Measurements from ENCODE around the gene ALB. TPM values are rescaled to one million over a fixed set of nuclear protein-coding genes. Genes with fewer than 3 reads are reported as not detected.

ALB gene
- total RNA-seq, 1 donor from 2014 or later, result 0.70 TPM

DNA sequence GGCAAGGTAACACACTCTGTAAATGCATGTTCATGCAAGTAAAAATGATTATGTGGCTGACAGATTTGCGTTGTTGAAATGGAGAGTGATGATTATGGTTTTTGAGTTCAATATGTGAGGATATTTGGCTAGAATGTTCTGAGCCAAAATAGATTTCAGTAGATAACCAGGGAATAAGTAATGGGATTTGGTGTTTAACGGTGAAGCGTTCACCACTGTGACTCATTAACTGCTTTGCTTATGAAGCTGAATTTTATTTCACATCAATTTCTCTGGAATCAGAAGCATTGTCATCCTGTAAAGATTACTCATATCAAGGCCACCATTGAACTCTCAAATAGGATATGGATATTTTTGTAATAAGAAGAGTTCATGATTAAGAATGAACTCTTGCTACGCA, 43.6 kb downstream of the ALB start:
- no peak for DNase-seq (ENCODE audit: low read depth, low spot score)
- Mint-ChIP-seq H3K36me3 (ENCODE audit: low read depth) (no peaks in the 10 kb centered on the region), H3K27ac (ENCODE audit: unreplicated experiment) (no peak overlapping the region), H3K27me3 (ENCODE audit: low read depth) (no peaks in the 10 kb centered on the region), H3K9me3 (no peaks in the 10 kb centered on the region), H3K4me3 (no peak overlapping the region), H3K4me1 (peaks cover 8% of the 10 kb centered on the region)
- TF ChIP-seq, protein P1, sequence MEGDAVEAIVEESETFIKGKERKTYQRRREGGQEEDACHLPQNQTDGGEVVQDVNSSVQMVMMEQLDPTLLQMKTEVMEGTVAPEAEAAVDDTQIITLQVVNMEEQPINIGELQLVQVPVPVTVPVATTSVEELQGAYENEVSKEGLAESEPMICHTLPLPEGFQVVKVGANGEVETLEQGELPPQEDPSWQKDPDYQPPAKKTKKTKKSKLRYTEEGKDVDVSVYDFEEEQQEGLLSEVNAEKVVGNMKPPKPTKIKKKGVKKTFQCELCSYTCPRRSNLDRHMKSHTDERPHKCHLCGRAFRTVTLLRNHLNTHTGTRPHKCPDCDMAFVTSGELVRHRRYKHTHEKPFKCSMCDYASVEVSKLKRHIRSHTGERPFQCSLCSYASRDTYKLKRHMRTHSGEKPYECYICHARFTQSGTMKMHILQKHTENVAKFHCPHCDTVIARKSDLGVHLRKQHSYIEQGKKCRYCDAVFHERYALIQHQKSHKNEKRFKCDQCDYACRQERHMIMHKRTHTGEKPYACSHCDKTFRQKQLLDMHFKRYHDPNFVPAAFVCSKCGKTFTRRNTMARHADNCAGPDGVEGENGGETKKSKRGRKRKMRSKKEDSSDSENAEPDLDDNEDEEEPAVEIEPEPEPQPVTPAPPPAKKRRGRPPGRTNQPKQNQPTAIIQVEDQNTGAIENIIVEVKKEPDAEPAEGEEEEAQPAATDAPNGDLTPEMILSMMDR (conservative IDR thresholded peaks at IDR 0.05), result no peak

DNA sequence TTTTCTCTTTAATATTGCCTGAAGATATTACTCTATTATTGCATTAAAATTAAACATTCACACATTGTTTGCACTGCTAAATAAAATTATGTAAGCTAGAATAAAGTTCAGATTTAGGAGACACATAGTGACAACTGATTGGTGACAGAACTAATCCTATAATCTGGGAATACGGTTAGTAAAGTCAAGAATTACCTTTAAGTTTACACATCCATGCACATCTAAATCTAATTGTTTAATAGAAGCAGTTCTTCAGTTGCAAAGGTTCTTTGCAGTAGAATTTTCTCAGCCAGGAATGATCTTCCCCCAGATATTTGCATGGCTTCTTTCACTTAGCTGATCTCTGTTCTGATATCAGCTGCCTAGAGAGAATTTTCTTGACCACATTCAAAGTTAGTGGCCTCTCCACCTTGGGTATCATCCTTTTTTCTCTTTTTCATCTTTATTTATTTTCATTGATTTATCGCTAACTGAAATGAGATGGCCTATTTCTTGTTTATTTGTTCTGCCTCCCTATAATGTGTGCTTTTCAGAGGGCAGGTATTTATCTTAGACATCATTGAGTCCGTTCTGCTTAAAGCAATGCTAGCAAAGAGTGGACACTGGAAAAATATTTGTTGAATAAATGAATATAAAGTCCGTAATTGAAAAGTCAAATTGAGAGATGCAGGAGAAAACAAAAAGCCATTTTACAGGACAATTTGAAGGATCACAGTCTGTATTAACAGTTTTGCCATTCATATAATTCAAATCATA, 44.5 kb downstream of the ALB start:
- no peak for DNase-seq (ENCODE audit: low read depth, low spot score)
- Mint-ChIP-seq H3K4me1 (peaks cover 8% of the 10 kb centered on the region), H3K27me3 (ENCODE audit: low read depth) (no peaks in the 10 kb centered on the region), H3K9me3 (no peaks in the 10 kb centered on the region), H3K36me3 (ENCODE audit: low read depth) (no peaks in the 10 kb centered on the region), H3K4me3 (no peak overlapping the region), H3K27ac (ENCODE audit: unreplicated experiment) (no peak overlapping the region)
- TF ChIP-seq, protein P1 (conservative IDR thresholded peaks at IDR 0.05), result no peak

- H3K27me3 Mint-ChIP-seq (ENCODE audit: low read depth), result no peaks in the 10 kb centered on the region
- no peak for DNase-seq (ENCODE audit: low read depth, low spot score)
- TF ChIP-seq, protein P1 (conservative IDR thresholded peaks at IDR 0.05), result no peak
- no peaks in the 10 kb centered on the region for H3K9me3 Mint-ChIP-seq
- H3K4me3 Mint-ChIP-seq, result no peak overlapping the region
- H3K27ac Mint-ChIP-seq (ENCODE audit: unreplicated experiment), result no peak overlapping the region
- H3K4me1 Mint-ChIP-seq, result peaks cover 8% of the 10 kb centered on the region
- no peaks in the 10 kb centered on the region for H3K36me3 Mint-ChIP-seq (ENCODE audit: low read depth)
Observed at GRCh38 chr4:73450398-73451004, 46.4 kb downstream of the ALB start.

- Mint-ChIP-seq H3K4me1 (peaks cover 8% of the 10 kb centered on the region), H3K36me3 (ENCODE audit: low read depth) (no peaks in the 10 kb centered on the region), H3K27me3 (ENCODE audit: low read depth) (no peaks in the 10 kb centered on the region), H3K4me3 (no peak overlapping the region), H3K27ac (ENCODE audit: unreplicated experiment) (no peak overlapping the region), H3K9me3 (no peaks in the 10 kb centered on the region)
- no peak for DNase-seq (ENCODE audit: low read depth, low spot score)
- TF ChIP-seq, protein P1 (conservative IDR thresholded peaks at IDR 0.05), result no peak
Observed at GRCh38 chr4:73451404-73451803, 47.3 kb downstream of the ALB start.

DNA sequence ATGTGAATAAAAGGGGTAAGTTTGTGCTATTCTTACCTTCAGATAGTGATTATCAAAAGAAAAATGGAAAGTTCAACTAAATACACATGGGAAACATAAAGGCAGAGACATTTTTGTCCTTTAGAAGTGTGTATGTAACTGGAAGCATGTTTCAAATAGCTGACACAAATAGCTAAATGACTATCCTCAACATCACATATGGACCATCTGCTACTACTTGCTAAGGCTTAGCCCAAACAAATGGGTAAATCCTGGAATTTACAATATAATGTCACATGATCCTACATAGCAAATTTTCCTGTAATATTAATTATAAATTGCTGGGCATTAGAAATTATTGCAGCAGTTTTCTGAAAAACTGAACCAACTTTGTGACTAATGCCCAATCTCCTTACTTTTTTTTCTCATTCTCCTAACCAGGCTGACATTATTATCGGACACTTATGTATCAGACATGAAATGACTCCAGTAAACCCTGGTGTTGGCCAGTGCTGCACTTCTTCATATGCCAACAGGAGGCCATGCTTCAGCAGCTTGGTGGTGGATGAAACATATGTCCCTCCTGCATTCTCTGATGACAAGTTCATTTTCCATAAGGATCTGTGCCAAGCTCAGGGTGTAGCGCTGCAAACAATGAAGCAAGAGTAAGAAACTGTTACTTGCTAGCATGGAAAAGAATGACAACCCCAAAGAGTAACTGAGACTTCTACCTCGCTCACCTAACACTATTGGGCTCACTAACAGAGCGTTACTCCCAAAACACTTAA, 48.1 kb downstream of the ALB start:
- no peaks in the 10 kb centered on the region for H3K36me3 Mint-ChIP-seq (ENCODE audit: low read depth)
- no peaks in the 10 kb centered on the region for H3K27me3 Mint-ChIP-seq (ENCODE audit: low read depth)
- H3K27ac Mint-ChIP-seq (ENCODE audit: unreplicated experiment), result no peak overlapping the region
- H3K4me3 Mint-ChIP-seq, result no peak overlapping the region
- TF ChIP-seq, protein P1 (conservative IDR thresholded peaks at IDR 0.05), result no peak
- H3K9me3 Mint-ChIP-seq, result no peaks in the 10 kb centered on the region
- peaks cover 8% of the 10 kb centered on the region for H3K4me1 Mint-ChIP-seq
- DNase-seq (ENCODE audit: low read depth, low spot score), result no peak
